ENCODE measurements around the gene ERICH2. TPM values are rescaled to one million over a fixed set of nuclear protein-coding genes. Genes with fewer than 3 reads are reported as not detected.
A peak's percentile ranks its signal among the peaks of the same experiment; 100 is the strongest.
"Not testable (repeated sequence)": the region's sequence is repeated elsewhere in the genome, so short reads cannot be mapped to it uniquely, and the experiment has no call there.

The ERICH2 gene
- polyA plus RNA-seq (ENCODE audit: insufficient read length in 12 of 12), result 1 to 10 TPM in 3 of 12 donors, under 1 TPM in 6, not detected in 3; 0.62 to 2.4 (median 0.92) TPM
- long read RNA-seq, donor 1, result 0 reads
- long read RNA-seq, donor 2, result 0 reads
- long read RNA-seq, donor 3, result 0 reads
- long read RNA-seq, donor 4, result 0 reads
- long read RNA-seq, donor 5, result 0 reads
- long read RNA-seq, donor 6, result 0 reads
- long read RNA-seq, donor 7, result 0 reads
- long read RNA-seq, donor 8, result 0 reads
- long read RNA-seq, donor 9, result 0 reads
- long read RNA-seq, donor 10, result 0 reads
- long read RNA-seq, donor 11, result 0 reads

DNA sequence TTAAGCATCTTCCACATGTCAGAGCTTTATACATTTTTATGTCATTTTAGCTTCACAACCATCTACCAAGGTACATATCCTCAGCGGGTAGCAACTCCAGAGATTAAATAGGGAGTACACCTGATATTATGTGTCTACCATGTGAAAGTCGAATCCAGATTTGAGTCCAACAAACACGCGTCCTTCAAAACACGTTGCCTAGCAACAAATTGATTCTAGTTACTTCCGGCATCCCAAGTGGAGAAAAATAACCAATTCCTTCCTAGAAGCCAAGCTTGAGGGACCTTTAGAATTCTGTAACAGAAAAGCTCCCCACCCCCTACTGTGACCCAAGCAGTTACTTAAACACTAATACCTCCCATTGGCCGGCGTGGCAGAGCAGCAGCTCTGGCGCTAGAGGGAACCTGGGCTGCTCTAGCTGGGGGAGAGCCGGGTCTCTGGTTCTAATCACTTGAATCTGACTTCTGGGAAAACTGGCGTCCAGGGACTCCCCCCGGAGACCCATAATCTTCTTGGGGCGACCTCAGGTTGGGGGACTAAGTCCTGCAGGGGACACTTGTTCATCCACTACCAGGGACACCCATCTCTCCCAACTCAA, at the start of gene ERICH2:
ERICH2 (plus strand) TSS at position 371 of the 598 bp plus-strand sequence. CDS start 304 bp downstream, outside the sequence.
- DNase-seq, result peak; percentile 25

GRCh38 chr2:170721678-170722077, 48.5 kb upstream of the ERICH2 start:
- DNase-seq, result no peak

- no peak for DNase-seq
Measured at GRCh38 chr2:170722301-170722700, 47.9 kb upstream of the ERICH2 start.

GRCh38 chr2:170723446-170723958, 46.7 kb upstream of the ERICH2 start:
- DNase-seq, result no peak

- no peak for DNase-seq
Measured at GRCh38 chr2:170733798-170734600, 36.2 kb upstream of the ERICH2 start.

DNA sequence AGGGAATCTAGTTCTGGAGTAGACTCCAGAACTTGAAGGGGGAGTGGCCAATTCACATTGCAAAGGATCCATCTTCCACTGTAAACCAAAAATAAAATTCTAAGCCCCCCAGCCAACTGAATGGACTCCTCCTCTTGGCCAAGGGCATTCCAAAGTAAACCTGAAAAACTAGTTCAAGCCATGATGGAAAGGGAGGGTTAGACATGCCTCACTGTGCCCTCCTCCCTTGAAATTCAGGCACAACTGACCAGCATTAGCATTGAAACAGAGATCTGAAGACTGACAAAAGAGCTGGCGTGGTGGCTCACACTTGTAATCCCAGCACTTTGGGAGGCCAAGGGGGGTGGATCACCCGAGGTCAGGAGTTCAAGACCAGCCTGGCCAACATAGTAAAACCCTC, 35.6 kb upstream of the ERICH2 start:
- DNase-seq, result not testable (repeated sequence)

DNA sequence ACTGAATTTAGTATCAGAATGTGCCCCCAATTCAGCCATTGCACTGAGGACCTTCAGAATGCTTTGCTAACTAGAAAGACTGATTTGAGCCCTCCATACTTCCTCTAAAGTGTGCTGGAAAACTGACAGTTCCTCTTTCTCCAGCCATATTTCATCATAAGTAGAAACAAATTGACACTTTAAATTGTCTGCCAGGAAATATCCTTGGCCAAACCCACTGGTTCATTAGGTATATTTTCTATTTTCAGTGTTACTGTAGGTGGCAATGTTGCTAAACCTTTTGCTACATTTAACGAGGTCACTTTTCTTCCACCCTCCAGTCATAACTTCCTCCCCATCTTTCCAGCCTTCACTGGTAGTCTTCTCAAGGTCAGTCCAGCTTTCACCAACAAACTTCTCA, 33.5 kb upstream of the ERICH2 start:
- no peak for DNase-seq

- DNase-seq, result no peak
Measured at GRCh38 chr2:170737406-170737805, 32.8 kb upstream of the ERICH2 start.

- DNase-seq, result no peak
Measured at GRCh38 chr2:170737821-170738220, 32.4 kb upstream of the ERICH2 start.

DNA sequence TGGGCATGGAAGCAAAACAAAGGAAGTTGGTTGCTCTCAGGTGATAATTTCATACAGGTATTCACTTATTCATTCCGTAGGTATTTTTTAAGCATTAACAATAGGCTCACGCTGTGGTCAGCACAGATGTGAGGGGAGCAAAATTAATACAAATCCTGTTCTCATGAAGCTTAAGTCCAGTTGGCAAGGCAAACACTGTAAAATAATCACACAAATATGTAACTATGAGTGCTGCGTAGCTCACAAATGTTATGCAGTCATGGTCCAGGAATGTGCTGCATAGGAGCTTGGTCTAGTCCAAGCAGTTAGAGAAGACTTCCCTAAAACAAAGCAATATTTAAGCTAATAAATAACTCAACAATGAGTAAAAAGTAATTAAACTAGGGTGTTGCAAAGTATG, 31.1 kb upstream of the ERICH2 start:
- peak; percentile 14 for DNase-seq

DNA sequence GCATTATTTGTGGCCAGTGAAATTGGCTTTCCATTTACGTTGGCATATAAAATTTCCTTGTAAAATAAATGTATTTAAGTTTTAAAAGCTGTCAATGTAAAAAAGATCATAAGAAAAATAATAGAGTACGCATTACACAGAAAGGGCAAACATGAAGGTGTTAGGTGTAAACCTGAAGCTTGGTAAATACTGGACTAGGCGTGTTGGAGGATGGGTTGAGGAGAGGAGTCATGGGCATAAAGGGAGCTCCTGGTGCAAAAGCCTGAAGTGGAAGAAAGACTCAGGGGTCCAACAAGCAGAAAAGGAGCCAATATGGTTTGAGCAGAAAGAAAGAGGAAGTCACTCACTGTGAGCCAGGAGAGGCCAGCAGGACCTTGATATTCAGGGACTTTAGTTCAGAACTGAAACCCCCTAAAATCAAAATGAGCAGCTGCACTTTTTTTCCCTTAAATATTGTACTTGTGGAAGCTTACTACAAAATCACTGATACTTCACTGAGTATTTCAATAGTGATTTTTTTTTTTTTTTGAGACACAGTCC, 30.6 kb upstream of the ERICH2 start:
- no peak for DNase-seq

DNA sequence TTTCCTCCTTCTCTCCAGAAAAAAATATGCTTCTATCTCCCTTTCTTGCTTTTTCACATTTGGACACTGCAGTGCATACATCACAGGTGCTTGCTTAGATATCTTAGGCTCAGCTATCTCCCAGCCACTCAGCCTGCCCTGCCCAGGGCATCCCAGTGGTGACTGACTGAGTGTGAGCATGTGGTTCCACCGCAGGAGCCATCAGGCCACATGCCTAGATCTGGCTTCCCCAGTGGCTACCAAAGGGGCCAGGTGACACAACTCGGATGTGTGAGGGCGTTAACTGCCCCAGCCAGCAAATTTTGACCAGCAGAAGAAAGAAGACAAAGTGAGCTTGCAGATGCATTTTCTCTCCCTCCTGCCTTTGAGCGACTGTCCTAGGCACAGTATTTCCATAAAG, 29.5 kb upstream of the ERICH2 start:
- no peak for DNase-seq

- no peak for DNase-seq
Measured at GRCh38 chr2:170742000-170742399, 28.2 kb upstream of the ERICH2 start.

- no peak for DNase-seq
Measured at GRCh38 chr2:170742896-170743529, 27.2 kb upstream of the ERICH2 start.

- no peak for DNase-seq
Measured at GRCh38 chr2:170743530-170744239, 26.5 kb upstream of the ERICH2 start.

DNA sequence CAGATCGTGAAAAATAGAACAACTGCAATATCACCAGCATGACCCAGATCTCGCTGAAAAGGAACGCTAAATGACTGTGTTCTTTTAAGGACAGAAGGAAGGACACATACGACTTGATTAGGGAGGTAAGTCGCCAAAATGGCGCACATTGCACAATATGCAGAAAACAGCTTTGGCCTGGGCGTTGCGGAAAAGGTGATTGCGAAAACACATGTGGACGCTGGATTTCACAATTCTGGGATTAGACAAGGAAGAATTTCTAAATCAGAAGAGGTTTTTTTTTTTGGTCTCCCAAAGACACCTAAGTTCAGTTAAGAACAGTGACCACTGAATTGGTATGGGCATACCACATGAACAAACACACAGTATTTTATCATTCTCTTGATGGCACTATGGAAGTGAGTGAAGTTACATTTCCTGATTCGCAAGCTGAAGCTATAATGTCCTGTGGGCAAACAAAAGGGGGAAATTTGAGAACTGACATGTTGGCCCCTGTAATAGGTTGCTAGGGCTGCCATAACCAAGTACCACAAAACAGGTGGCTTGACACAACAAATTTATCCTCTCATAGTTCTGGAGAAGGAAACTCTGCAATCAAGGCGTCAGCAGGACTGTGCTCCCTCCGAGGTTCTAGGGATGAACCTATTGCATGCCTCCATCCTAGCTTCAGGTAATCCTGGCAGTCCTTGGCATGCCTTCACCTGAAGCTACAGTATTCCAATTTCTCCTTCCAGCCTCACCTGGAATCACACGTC, 25.8 kb upstream of the ERICH2 start:
- no peak for DNase-seq

GRCh38 chr2:170745305-170745704, 24.9 kb upstream of the ERICH2 start:
- no peak for DNase-seq

DNA sequence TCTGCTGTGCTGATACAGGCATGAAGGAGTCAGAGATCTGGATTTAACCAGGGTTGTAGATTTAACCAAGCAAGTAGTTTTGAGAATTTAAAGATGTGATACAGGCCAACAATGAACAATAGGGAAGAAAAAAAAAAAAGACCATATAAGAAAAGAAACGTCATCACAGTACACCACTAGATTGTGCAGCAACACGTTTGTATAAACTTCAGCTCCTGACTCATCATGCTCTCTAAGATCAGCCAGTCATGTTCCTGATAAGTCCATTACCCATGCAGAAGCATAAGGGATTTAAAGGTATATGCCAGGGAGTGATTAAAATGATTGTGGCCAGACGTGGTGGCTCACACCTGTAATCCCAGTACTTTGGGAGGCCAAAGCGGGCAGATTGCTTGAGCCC, 22.3 kb upstream of the ERICH2 start:
- no peak for DNase-seq

- DNase-seq, result not testable (repeated sequence)
Measured at GRCh38 chr2:170751555-170751954, 18.6 kb upstream of the ERICH2 start.

GRCh38 chr2:170761572-170761971, 8.6 kb upstream of the ERICH2 start:
- DNase-seq, result no peak

Data from muscle of arm (tissue), 14 donors.